SK-N-SH treated with all-trans-retinoic acid at 6 μM for 48 hours (cell line): Measurements from ENCODE around the gene EIF4H.

ENCODE experiments used
- GLIS3 ChIP-seq: fragments of 250-450 bp; sonication (Bioruptor Pico); IDR thresholded peaks from 2 replicates; pipeline ENCODE4 v1.5.0; 2020; ENCODE audit warnings: mild to moderate bottlenecking, moderate library complexity
- RARB ChIP-seq: fragments of 250-450 bp; sonication (Bioruptor Pico); IDR thresholded peaks from 2 replicates; pipeline ENCODE4 v1.8.0; 2021; ENCODE audit warnings: mild to moderate bottlenecking, moderate library complexity
- ZC3H10 ChIP-seq: fragments of 250-450 bp; sonication (Bioruptor Pico); IDR thresholded peaks from 2 replicates; pipeline ENCODE4 v1.5.1; 2021; ENCODE audit warnings: mild to moderate bottlenecking, moderate library complexity
- ZFP30 ChIP-seq: fragments of 450-650 bp; formaldehyde crosslinking; IDR thresholded peaks from 2 replicates; pipeline ENCODE4 v1.5.0; 2022; ENCODE audit warnings: mild to moderate bottlenecking, moderate library complexity
- ZNF565 ChIP-seq: fragments of 450-650 bp; formaldehyde crosslinking; conservative IDR thresholded peaks from 2 replicates; pipeline ENCODE4 v1.5.0; 2020; ENCODE audit warnings: low read depth, mild to moderate bottlenecking, moderate library complexity
- ZNF70 ChIP-seq: fragments of 450-650 bp; formaldehyde crosslinking; IDR thresholded peaks from 2 replicates; pipeline ENCODE4 v1.5.0; 2020; ENCODE audit warnings: mild to moderate bottlenecking, moderate library complexity
- TF ChIP-seq, protein P1 (sequence below): fragments of 250-450 bp; sonication (Bioruptor Pico); IDR thresholded peaks from 2 replicates; pipeline ENCODE4 v1.5.1; 2020; ENCODE audit warnings: low read depth, mild to moderate bottlenecking, moderate library complexity
- TF ChIP-seq, protein P2 (sequence below): fragments of 250-450 bp; sonication (Bioruptor Pico); IDR thresholded peaks from 2 replicates; pipeline ENCODE4 v1.8.0; 2021; ENCODE audit warnings: low read depth, mild to moderate bottlenecking, moderate library complexity, borderline replicate concordance

DNA sequence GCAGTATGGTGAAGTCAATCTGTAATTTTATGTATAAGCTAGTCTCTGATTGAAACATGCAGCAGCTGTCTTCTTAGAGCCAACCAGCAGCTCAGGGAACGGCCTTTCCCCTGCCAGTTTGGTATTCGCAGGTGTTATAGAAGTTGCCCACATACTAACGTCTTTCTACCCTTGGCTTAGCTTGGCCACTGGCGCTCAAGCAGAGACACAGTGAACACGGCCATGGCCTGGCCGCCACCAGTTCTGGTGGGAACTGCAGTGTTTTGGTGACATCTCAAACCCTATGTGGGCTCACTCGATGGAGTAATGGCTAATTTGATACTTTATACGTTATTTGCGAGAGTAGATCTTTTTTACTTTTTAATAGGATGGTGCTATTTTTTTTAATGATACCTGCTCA lies 17.1 kb downstream of the EIF4H start:
- TF ChIP-seq ZFP30 (CRISPR knock-in tag) (no peak), ZC3H10 (no peak), ZNF565 (no peak), RARB (CRISPR knock-in tag) (no peak), ZNF70 (CRISPR knock-in tag) (no peak), GLIS3 (CRISPR knock-in tag) (no peak)
- TF ChIP-seq, protein P1, sequence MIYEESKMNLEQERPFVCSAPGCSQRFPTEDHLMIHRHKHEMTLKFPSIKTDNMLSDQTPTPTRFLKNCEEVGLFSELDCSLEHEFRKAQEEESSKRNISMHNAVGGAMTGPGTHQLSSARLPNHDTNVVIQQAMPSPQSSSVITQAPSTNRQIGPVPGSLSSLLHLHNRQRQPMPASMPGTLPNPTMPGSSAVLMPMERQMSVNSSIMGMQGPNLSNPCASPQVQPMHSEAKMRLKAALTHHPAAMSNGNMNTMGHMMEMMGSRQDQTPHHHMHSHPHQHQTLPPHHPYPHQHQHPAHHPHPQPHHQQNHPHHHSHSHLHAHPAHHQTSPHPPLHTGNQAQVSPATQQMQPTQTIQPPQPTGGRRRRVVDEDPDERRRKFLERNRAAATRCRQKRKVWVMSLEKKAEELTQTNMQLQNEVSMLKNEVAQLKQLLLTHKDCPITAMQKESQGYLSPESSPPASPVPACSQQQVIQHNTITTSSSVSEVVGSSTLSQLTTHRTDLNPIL (CRISPR knock-in tag), result no peak
- TF ChIP-seq, protein P2, sequence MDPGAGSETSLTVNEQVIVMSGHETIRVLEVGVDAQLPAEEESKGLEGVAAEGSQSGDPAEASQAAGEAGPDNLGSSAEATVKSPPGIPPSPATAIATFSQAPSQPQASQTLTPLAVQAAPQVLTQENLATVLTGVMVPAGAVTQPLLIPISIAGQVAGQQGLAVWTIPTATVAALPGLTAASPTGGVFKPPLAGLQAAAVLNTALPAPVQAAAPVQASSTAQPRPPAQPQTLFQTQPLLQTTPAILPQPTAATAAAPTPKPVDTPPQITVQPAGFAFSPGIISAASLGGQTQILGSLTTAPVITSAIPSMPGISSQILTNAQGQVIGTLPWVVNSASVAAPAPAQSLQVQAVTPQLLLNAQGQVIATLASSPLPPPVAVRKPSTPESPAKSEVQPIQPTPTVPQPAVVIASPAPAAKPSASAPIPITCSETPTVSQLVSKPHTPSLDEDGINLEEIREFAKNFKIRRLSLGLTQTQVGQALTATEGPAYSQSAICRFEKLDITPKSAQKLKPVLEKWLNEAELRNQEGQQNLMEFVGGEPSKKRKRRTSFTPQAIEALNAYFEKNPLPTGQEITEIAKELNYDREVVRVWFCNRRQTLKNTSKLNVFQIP (CRISPR knock-in tag), result no peak
